ENCODE results near the gene RASA2.
"Not testable (repeated sequence)": the region's sequence is repeated elsewhere in the genome, so short reads cannot be mapped to it uniquely, and the experiment has no call there.

RASA2 gene

GRCh38 chr3:141602706-141603105 lies 115.9 kb downstream of the RASA2 start:
- DNase-seq: no peak

- no peak for DNase-seq
Measured at GRCh38 chr3:141603473-141604035, 116.7 kb downstream of the RASA2 start.

GRCh38 chr3:141605883-141606282 lies 119.1 kb downstream of the RASA2 start:
- no peak for DNase-seq

GRCh38 chr3:141608438-141608837 lies 121.6 kb downstream of the RASA2 start:
- no peak for DNase-seq

GRCh38 chr3:141610939-141611338 lies 124.1 kb downstream of the RASA2 start:
- no peak for DNase-seq

- DNase-seq: no peak
Measured at GRCh38 chr3:141618103-141618910, 131.5 kb downstream of the RASA2 start.

GRCh38 chr3:141618938-141619337 lies 132.1 kb downstream of the RASA2 start:
- DNase-seq: no peak

- DNase-seq: no peak
Measured at GRCh38 chr3:141619450-141619849, 132.6 kb downstream of the RASA2 start.

GRCh38 chr3:141623691-141624090 lies 136.9 kb downstream of the RASA2 start:
- no peak for DNase-seq

- no peak for DNase-seq
Measured at GRCh38 chr3:141625506-141625905, 138.7 kb downstream of the RASA2 start.

- DNase-seq: not testable (repeated sequence)
Measured at GRCh38 chr3:141628334-141628733, 141.5 kb downstream of the RASA2 start.

GRCh38 chr3:141628868-141629441 lies 142.1 kb downstream of the RASA2 start:
- not testable (repeated sequence) for DNase-seq

GRCh38 chr3:141629976-141630375 lies 143.1 kb downstream of the RASA2 start:
- no peak for DNase-seq

- DNase-seq: no peak
Measured at GRCh38 chr3:141632779-141633374, 146.1 kb downstream of the RASA2 start.

GRCh38 chr3:141642215-141642614 lies 155.4 kb downstream of the RASA2 start:
- no peak for DNase-seq

GRCh38 chr3:141643391-141643790 lies 156.6 kb downstream of the RASA2 start:
- no peak for DNase-seq

GRCh38 chr3:141643796-141644195 lies 157.0 kb downstream of the RASA2 start:
- DNase-seq: no peak

GRCh38 chr3:141644931-141645330 lies 158.1 kb downstream of the RASA2 start:
- DNase-seq: peak; percentile 73

- DNase-seq: peak; percentile 6
Measured at GRCh38 chr3:141646760-141647561, 160.1 kb downstream of the RASA2 start.

GRCh38 chr3:141647562-141647915 lies 160.7 kb downstream of the RASA2 start:
- DNase-seq: no peak

- DNase-seq: no peak
Measured at GRCh38 chr3:141648055-141648910, 161.5 kb downstream of the RASA2 start.

GRCh38 chr3:141649871-141650270 lies 163.0 kb downstream of the RASA2 start:
- no peak for DNase-seq

Data from CD4-positive, alpha-beta T cell treated with Interleukin-10 for 1 hour (primary cell).